SK-N-SH (cell line): ENCODE results near the gene CPEB3. TPM values are rescaled to one million over a fixed set of nuclear protein-coding genes. Genes with fewer than 3 reads are reported as not detected.
"Not testable (repeated sequence)": the region's sequence is repeated elsewhere in the genome, so short reads cannot be mapped to it uniquely, and the experiment has no call there.

Source experiments
- CTCF ChIA-PET: fragments of 300-600, 350-600 bp; formaldehyde crosslinking; extraction: SDS; loops from one replicate; lab custom pipeline; 2021; lab: Yijun Ruan, JAX
- POLR2A ChIA-PET: fragments of 350-600 bp; sonication (Branson Sonifier 250); formaldehyde crosslinking; extraction: SDS; loops from one replicate; lab custom pipeline; 2020; ENCODE audit warnings: antibody characterized with exemption, inconsistent platforms; lab: Yijun Ruan, JAX
- DNase-seq: peaks from one replicate; pipeline ENCODE4 v3.0.0; 2012
- H2AFZ ChIP-seq: fragments of 200-600 bp; sonication (generic); 2 replicates; pipeline ENCODE4 v1.8.1; 2016; ENCODE audit warnings: antibody characterized with exemption, mild to moderate bottlenecking, low read depth
- H3F3A ChIP-seq: fragments of 200-600 bp; sonication (generic); replicated peaks from 2 replicates; pipeline ENCODE3; 2016; ENCODE audit warnings: antibody characterized with exemption, mild to moderate bottlenecking; ENCODE audit not compliant: insufficient read depth
- H3K27ac ChIP-seq, 2 experiments: fragments of 200-500 bp in 1 of 2; fragments of 200-600 bp in 1 of 2; sonication (Bioruptor generic) in 1 of 2; sonication (generic), shearing (Covaris generic) in 1 of 2; 2 replicates each; pipeline versions ENCODE4 v1.5.1 to v1.6.1; 2014 to 2016; ENCODE audit warnings: low read depth in 2 of 2, inconsistent platforms in 1 of 2, low read length in 1 of 2, mild to moderate bottlenecking in 1 of 2, mixed read lengths in 1 of 2
- H3K27me3 ChIP-seq: fragments of 200-600 bp; sonication (generic), shearing (Covaris generic); 2 replicates; pipeline ENCODE4 v1.6.1; 2016; ENCODE audit warnings: mixed run types; ENCODE audit not compliant: insufficient read depth
- H3K36me3 ChIP-seq, 2 experiments: fragments of 200-500 bp in 1 of 2; fragments of 200-600 bp in 1 of 2; sonication (Bioruptor generic) in 1 of 2; sonication (generic) in 1 of 2; replicated peaks in 1 of 2; 2 replicates each; pipeline versions ENCODE3 to v1.5.1; 2014 to 2016; ENCODE audit warnings: low read length in 1 of 2, mild to moderate bottlenecking in 1 of 2; ENCODE audit not compliant: insufficient read depth in 2 of 2, control insufficient read depth in 1 of 2
- H3K4me1 ChIP-seq, 2 experiments: fragments of 200-500 bp in 1 of 2; fragments of 200-600 bp in 1 of 2; sonication (Bioruptor generic) in 1 of 2; sonication (generic), shearing (Covaris generic) in 1 of 2; 2 replicates each; pipeline versions ENCODE4 v1.5.1 to v1.6.1; 2014 to 2016; ENCODE audit warnings: low read depth in 1 of 2, low read length in 1 of 2, mixed run types in 1 of 2; ENCODE audit not compliant: insufficient read depth in 2 of 2, control insufficient read depth in 1 of 2
- H3K4me2 ChIP-seq: fragments of 200-600 bp; sonication (generic), shearing (Covaris generic); 2 replicates; pipeline ENCODE4 v1.6.1; 2017; ENCODE audit warnings: mixed run types
- H3K4me3 ChIP-seq, 2 experiments: fragments of 200-500 bp in 1 of 2; fragments of 200-600 bp in 1 of 2; sonication (Bioruptor generic) in 1 of 2; sonication (generic), shearing (Covaris generic) in 1 of 2; 2 replicates each; pipeline versions ENCODE4 v1.5.1 to v1.8.1; 2014 to 2016; ENCODE audit warnings: low read depth in 2 of 2, inconsistent platforms in 1 of 2, low read length in 1 of 2, mild to moderate bottlenecking in 1 of 2, mixed read lengths in 1 of 2, moderate library complexity in 1 of 2
- H3K79me2 ChIP-seq: fragments of 200-600 bp; sonication (generic); 2 replicates; pipeline ENCODE4 v1.8.1; 2017; ENCODE audit warnings: mild to moderate bottlenecking; ENCODE audit not compliant: insufficient read depth
- H3K9ac ChIP-seq: fragments of 200-600 bp; sonication (generic); 2 replicates; pipeline ENCODE4 v1.6.1; 2017; ENCODE audit warnings: mixed run types
- H3K9me2 ChIP-seq: fragments of 200-600 bp; sonication (generic); 2 replicates; pipeline ENCODE4 v1.6.1; 2017; ENCODE audit warnings: mixed run types
- H3K9me3 ChIP-seq: fragments of 200-600 bp; sonication (generic); 2 replicates; pipeline ENCODE4 v1.6.1; 2017; ENCODE audit warnings: mixed run types, mild to moderate bottlenecking, moderate library complexity
- H4K20me1 ChIP-seq: fragments of 200-600 bp; sonication (generic); 2 replicates; pipeline ENCODE4 v1.6.1; 2017; ENCODE audit warnings: mild to moderate bottlenecking, mixed run types; ENCODE audit not compliant: insufficient read depth
- EZH2phosphoT487 ChIP-seq: fragments of 200-600 bp; sonication (generic); IDR thresholded peaks from 2 replicates; pipeline ENCODE4 v1.6.1; 2017; ENCODE audit warnings: low read depth, mixed run types, mild to moderate bottlenecking, antibody characterized with exemption, moderate library complexity, borderline replicate concordance
- FOXJ3 ChIP-seq: sonication (generic); formaldehyde crosslinking; IDR thresholded peaks from 2 replicates; pipeline ENCODE4 v1.5.1; 2020; ENCODE audit warnings: mild to moderate bottlenecking, missing genetic modification reagents
- GATA2 ChIP-seq: sonication (generic); formaldehyde crosslinking; IDR thresholded peaks from 2 replicates; pipeline ENCODE4 v1.5.0; 2020; ENCODE audit warnings: mild to moderate bottlenecking, missing genetic modification reagents
- IRF3 ChIP-seq: fragments of 150-350 bp; IDR thresholded peaks from 2 replicates; pipeline ENCODE4 v1.6.1; 2016; ENCODE audit warnings: mild to moderate bottlenecking, low read depth, low read length
- JUND ChIP-seq: IDR thresholded peaks from 2 replicates; pipeline ENCODE4 v1.4.0; 2012
- MXI1 ChIP-seq: IDR thresholded peaks from 2 replicates; pipeline ENCODE4 v1.6.1; 2012; ENCODE audit warnings: mild to moderate bottlenecking, low read depth, low read length, improper control_type of control experiment
- NFIC ChIP-seq: IDR thresholded peaks from 2 replicates; pipeline ENCODE4 v1.4.0; 2012; ENCODE audit warnings: borderline replicate concordance
- RCOR1 ChIP-seq: fragments of 150-350 bp; IDR thresholded peaks from 2 replicates; pipeline ENCODE4 v1.6.1; 2017; ENCODE audit warnings: antibody characterized with exemption, low read length
- RFX5 ChIP-seq: IDR thresholded peaks from 2 replicates; pipeline ENCODE4 v1.6.1; 2012; ENCODE audit warnings: mild to moderate bottlenecking, improper control_type of control experiment, low read length
- USF1 ChIP-seq: IDR thresholded peaks from 2 replicates; pipeline ENCODE4 v1.4.0; 2012; ENCODE audit warnings: low read depth, borderline replicate concordance
- YY1 ChIP-seq: IDR thresholded peaks from 2 replicates; pipeline ENCODE4 v1.4.0; 2012; ENCODE audit warnings: low read depth, mild to moderate bottlenecking
- WGBS: methylation state at CpG from one replicate; pipeline ENCODE4 v1.1.6; 2017; ENCODE audit warnings: low lambda C conversion rate; 5-methylcytosine and 5-hydroxymethylcytosine counted together
- polyA plus RNA-seq, 3 experiments: library from polyadenylated mRNA; depleted of rRNA; stranded (reverse); fragments of >200 nt; gene quantifications; 2 replicates each; pipeline ENCODE4 v1.2.3, GENCODE V29; 2012
- TF ChIP-seq, protein P1 (sequence below): IDR thresholded peaks from 2 replicates; pipeline ENCODE4 v1.4.0; 2012; ENCODE audit warnings: low read depth, borderline replicate concordance

Gene CPEB3
- polyA plus RNA-seq, 1 of the 3 experiments (the other 2 are of a cell fraction), result 0.36 TPM

- H3K9ac ChIP-seq, result no peak overlapping the region
- H3K36me3 ChIP-seq, result peaks cover 11 to 22% of the 10 kb centered on the region in 2 experiments
- H3K4me3 ChIP-seq, result no peak overlapping the region
- H2AFZ ChIP-seq, result no peak overlapping the region
- H3K4me1 ChIP-seq, result no peaks in the 10 kb centered on the region
- no peaks in the 10 kb centered on the region for H3K27me3 ChIP-seq
- WGBS, result 88% methylated on average over 1 of the region's 1 CpG
- CTCF ChIA-PET, result no interaction called here
- no peaks in the 10 kb centered on the region for H3K9me3 ChIP-seq
- no peaks in the 10 kb centered on the region for H3K79me2 ChIP-seq
- POLR2A ChIA-PET, result no interaction called here
- H3K9me2 ChIP-seq, result no peaks in the 10 kb centered on the region
- TF ChIP-seq FOXJ3 (CRISPR knock-in tag) (no peak), RCOR1 (no peak), RFX5 (no peak), MXI1 (no peak), YY1 (no peak), USF1 (no peak), NFIC (no peak), IRF3 (no peak), GATA2 (CRISPR knock-in tag) (no peak), EZH2phosphoT487 (no peak), JUND (no peak)
- TF ChIP-seq, protein P1, sequence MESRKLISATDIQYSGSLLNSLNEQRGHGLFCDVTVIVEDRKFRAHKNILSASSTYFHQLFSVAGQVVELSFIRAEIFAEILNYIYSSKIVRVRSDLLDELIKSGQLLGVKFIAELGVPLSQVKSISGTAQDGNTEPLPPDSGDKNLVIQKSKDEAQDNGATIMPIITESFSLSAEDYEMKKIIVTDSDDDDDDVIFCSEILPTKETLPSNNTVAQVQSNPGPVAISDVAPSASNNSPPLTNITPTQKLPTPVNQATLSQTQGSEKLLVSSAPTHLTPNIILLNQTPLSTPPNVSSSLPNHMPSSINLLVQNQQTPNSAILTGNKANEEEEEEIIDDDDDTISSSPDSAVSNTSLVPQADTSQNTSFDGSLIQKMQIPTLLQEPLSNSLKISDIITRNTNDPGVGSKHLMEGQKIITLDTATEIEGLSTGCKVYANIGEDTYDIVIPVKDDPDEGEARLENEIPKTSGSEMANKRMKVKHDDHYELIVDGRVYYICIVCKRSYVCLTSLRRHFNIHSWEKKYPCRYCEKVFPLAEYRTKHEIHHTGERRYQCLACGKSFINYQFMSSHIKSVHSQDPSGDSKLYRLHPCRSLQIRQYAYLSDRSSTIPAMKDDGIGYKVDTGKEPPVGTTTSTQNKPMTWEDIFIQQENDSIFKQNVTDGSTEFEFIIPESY, result no peak
- no peak for DNase-seq
- H3K4me2 ChIP-seq, result no peak overlapping the region
- no peak overlapping the region for H3K27ac ChIP-seq
- H4K20me1 ChIP-seq, result no peaks in the 10 kb centered on the region
- peaks cover 6% of the 10 kb centered on the region for H3F3A ChIP-seq
These were observed 251.9 kb downstream of the CPEB3 start for GRCh38 chr10:92038949-92039348.

DNA sequence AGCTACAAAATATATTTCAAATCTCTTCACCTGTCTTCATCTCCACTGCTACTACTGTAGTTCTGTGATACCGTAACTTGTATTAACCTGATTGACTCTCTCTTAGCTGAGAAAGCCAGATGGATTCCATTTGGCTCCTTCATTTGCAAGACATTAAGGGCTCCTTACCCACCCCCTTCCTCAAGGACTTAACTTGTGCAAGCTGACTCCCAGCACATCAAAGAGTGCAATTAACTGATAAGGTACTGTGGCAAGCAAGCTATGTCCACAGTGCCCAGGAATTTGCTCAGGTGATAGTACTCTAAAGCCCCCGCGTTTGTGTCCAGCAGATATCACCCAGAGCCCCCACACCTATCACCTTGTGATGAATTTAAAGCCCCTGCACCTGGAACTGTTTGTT lies 257.8 kb downstream of the CPEB3 start:
- POLR2A ChIA-PET, H3K27ac ChIP-seq, H3K9ac ChIP-seq, H3K9me2 ChIP-seq, H3K79me2 ChIP-seq, H3K9me3 ChIP-seq, H3K4me3 ChIP-seq, CTCF ChIA-PET, H3K4me1 ChIP-seq, H2AFZ ChIP-seq, H3K27me3 ChIP-seq, H3K4me2 ChIP-seq, H4K20me1 ChIP-seq, DNase-seq: not testable (repeated sequence)
- Histone ChIP-seq H3F3A (peaks cover 11% of the 10 kb centered on the region), H3K36me3 (peaks cover 58 to 68% of the 10 kb centered on the region in 2 experiments)
- WGBS, result 97% methylated on average over 3 of the region's 3 CpGs
